Esophagus squamous epithelium (tissue), 5 donors: Measurements from ENCODE around the gene NOP53. TPM values are rescaled to one million over a fixed set of nuclear protein-coding genes. Genes with fewer than 3 reads are reported as not detected.
"Not testable (repeated sequence)": the region's sequence is repeated elsewhere in the genome, so short reads cannot be mapped to it uniquely, and the experiment has no call there.

Experiments used
- DNase-seq: peaks from one replicate; lab custom pipeline; 2025; lab: John Stamatoyannopoulos, UW
- H3K27ac ChIP-seq, 4 donors: fragments of 200-600 bp; sonication (generic); one replicate each; pipeline ENCODE4 v1.5.1; 2016 to 2019; ENCODE audit warnings: mild to moderate bottlenecking in 1 of 4
- H3K27me3 ChIP-seq, 4 donors: fragments of 200-600 bp; sonication (generic); 1 replicate in 3 of 4; 2 replicates in 1 of 4; pipeline versions ENCODE4 v1.5.1 to v1.6.0; 2017 to 2021; ENCODE audit warnings: antibody characterized with exemption in 1 of 4
- H3K36me3 ChIP-seq, 3 donors: fragments of 200-600 bp; sonication (generic); one replicate each; pipeline ENCODE4 v1.5.1; 2016 to 2019
- H3K4me1 ChIP-seq, 3 donors: fragments of 200-600 bp; sonication (generic); one replicate each; pipeline ENCODE4 v1.5.1; 2017 to 2019
- H3K4me3 ChIP-seq, 4 donors: fragments of 200-600 bp; sonication (generic); 1 replicate in 3 of 4; 2 replicates in 1 of 4; pipeline ENCODE4 v1.5.1; 2016 to 2019; ENCODE audit warnings: mild to moderate bottlenecking in 2 of 4, moderate library complexity in 1 of 4
- H3K9me3 ChIP-seq, 3 donors: fragments of 200-600 bp; sonication (generic); one replicate each; pipeline ENCODE4 v1.5.1; 2016 to 2019
- CTCF ChIP-seq, 6 experiments: fragments of 450-650 bp in 4 of 6; fragments of 200-600 bp in 2 of 6; sonication (generic) in 2 of 6; IDR thresholded peaks; one replicate each; pipeline ENCODE4 v1.5.1; 2016 to 2019; ENCODE audit warnings: antibody characterized with exemption in 6 of 6, mild to moderate bottlenecking in 4 of 6, moderate library complexity in 4 of 6
- POLR2A ChIP-seq, 4 donors: fragments of 450-650 bp; IDR thresholded peaks; one replicate each; pipeline ENCODE4 v1.6.1; 2017; ENCODE audit warnings: antibody characterized with exemption in 4 of 4, mild to moderate bottlenecking in 4 of 4, moderate library complexity in 3 of 4
- WGBS, 2 donors: methylation state at CpG; one replicate each; pipeline ENCODE4 v1.1.5; 2018; 5-methylcytosine and 5-hydroxymethylcytosine counted together
- intact Hi-C: fragments of 100-400 bp; cut with DNase I; formaldehyde crosslinking; loops from one replicate; pipeline ENCODE4 v1.15.0; 2022
- total RNA-seq, 4 donors: library from RNA; depleted of rRNA; stranded (reverse); fragments of >200 nt; gene quantifications; one replicate each; pipeline ENCODE4 v1.1.0, GENCODE V29; 2016
- donor health status: DM: yes; HTN: yes; CAD: no.

NOP53 gene
- total RNA-seq, 4 donors from 2014 or later = 118 to 522 (median 268) TPM

GRCh38 chr19:47762615-47763308 is 17.4 kb downstream of the NOP53 start:
- H3K36me3 ChIP-seq = peaks cover 4 to 27% (median 6%) of the 10 kb centered on the region in 3 donors
- TF ChIP-seq CTCF (IDR thresholded peaks at IDR 0.05) (no peak), POLR2A (IDR thresholded peaks at IDR 0.05) (no peak)
- no peaks in the 10 kb centered on the region for H3K9me3 ChIP-seq
- intact Hi-C loops = no loop called here
- H3K27me3 ChIP-seq = no peaks in the 10 kb centered on the region
- H3K4me1 ChIP-seq = peaks cover 0 to 9% (median 0%) of the 10 kb centered on the region in 3 donors
- DNase-seq = no peak
- no peak overlapping the region for H3K4me3 ChIP-seq
- H3K27ac ChIP-seq = peak overlapping the region in 3 of 4 donors; percentile 8 to 50 (median 25)
- WGBS, 2 donors = 62 to 73% methylated on average over 15 to 18 of the region's 18 CpGs

GRCh38 chr19:47764705-47765104 is 19.4 kb downstream of the NOP53 start:
- H3K4me3 ChIP-seq, H3K4me1 ChIP-seq, intact Hi-C loops, DNase-seq, H3K36me3 ChIP-seq, H3K9me3 ChIP-seq, H3K27me3 ChIP-seq, H3K27ac ChIP-seq: not testable (repeated sequence)
- WGBS, 2 donors = 81 to 88% methylated on average over 2 to 3 of the region's 3 CpGs

- no peak overlapping the region for H3K27ac ChIP-seq
- H3K4me3 ChIP-seq = no peak overlapping the region
- H3K36me3 ChIP-seq = no peaks in the 10 kb centered on the region
- intact Hi-C loops = no loop called here
- peaks cover 0 to 9% (median 0%) of the 10 kb centered on the region in 3 donors for H3K4me1 ChIP-seq
- H3K27me3 ChIP-seq = no peaks in the 10 kb centered on the region
- TF ChIP-seq POLR2A (IDR thresholded peaks at IDR 0.05) (no peak), CTCF (IDR thresholded peaks at IDR 0.05) (peak; percentile 17 to 82 (median 69))
- no peaks in the 10 kb centered on the region for H3K9me3 ChIP-seq
- 23 to 27% methylated on average over 11 to 17 of the region's 19 CpGs for WGBS, 2 donors
- DNase-seq = no peak
Measured at GRCh38 chr19:47765523-47766358, 20.4 kb downstream of the NOP53 start.

GRCh38 chr19:47766359-47766620 is 20.9 kb downstream of the NOP53 start:
- WGBS, 2 donors = 74 to 78% methylated on average over 3 of the region's 7 CpGs
- no peak overlapping the region for H3K27ac ChIP-seq
- H3K27me3 ChIP-seq = no peaks in the 10 kb centered on the region
- H3K36me3 ChIP-seq = no peaks in the 10 kb centered on the region
- TF ChIP-seq CTCF (IDR thresholded peaks at IDR 0.05) = no peak
- no peak for TF ChIP-seq POLR2A (IDR thresholded peaks at IDR 0.05)
- H3K4me3 ChIP-seq = no peak overlapping the region
- H3K9me3 ChIP-seq = no peaks in the 10 kb centered on the region
- intact Hi-C loops = no loop called here
- no peak for DNase-seq
- H3K4me1 ChIP-seq = peaks cover 0 to 9% (median 0%) of the 10 kb centered on the region in 3 donors

GRCh38 chr19:47766670-47767069 is 21.3 kb downstream of the NOP53 start:
- TF ChIP-seq CTCF (IDR thresholded peaks at IDR 0.05) = no peak
- no peak for TF ChIP-seq POLR2A (IDR thresholded peaks at IDR 0.05)
- Histone ChIP-seq H3K27me3 (no peaks in the 10 kb centered on the region), H3K4me1 (peaks cover 0 to 9% (median 0%) of the 10 kb centered on the region in 3 donors), H3K36me3 (no peaks in the 10 kb centered on the region), H3K4me3 (no peak overlapping the region), H3K9me3 (no peaks in the 10 kb centered on the region), H3K27ac (no peak overlapping the region)
- 79% methylated on average over 7 of the region's 7 CpGs for WGBS, 2 donors
- intact Hi-C loops = no loop called here
- DNase-seq = no peak
